Measurements from ENCODE around the gene GATB. TPM values are rescaled to one million over a fixed set of nuclear protein-coding genes. Genes with fewer than 3 reads are reported as not detected.

The GATB gene
- total RNA-seq, 1 experiment from 2014 or later: 21.2 TPM

DNA sequence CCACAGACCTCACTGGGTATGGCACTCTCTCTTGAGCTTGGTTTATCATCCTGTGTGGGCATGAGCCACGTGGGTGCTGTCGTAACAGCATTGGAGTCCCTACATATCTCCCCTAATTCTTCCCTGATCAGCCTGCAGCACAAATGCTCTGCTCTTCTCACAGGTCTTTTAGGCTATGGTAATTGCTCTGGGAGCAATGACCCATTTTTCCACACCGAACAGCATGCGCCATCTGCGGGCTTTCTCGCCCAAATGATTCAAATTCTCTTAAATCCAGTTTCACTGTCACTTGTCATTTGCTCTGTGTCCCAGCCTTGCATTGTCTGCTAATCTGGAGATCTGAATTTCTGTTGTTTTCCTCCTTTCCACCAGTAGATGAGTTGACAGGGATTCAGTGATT, 48.9 kb upstream of the GATB start:
- Histone ChIP-seq H3K56ac (ENCODE audit: insufficient read length, low read depth, low read length) (no peak overlapping the region), H3K79me2 (ENCODE audit: insufficient read depth, low read length) (no peaks in the 10 kb centered on the region), H3T11ph (ENCODE audit: low read length) (no peak overlapping the region), H4K91ac (ENCODE audit: insufficient read length, low read depth, low read length) (peak overlapping the region; percentile 62), H2AFZ (ENCODE audit: low read length) (no peak overlapping the region), H3K27me3 (ENCODE audit: insufficient read depth, low read length) (no peaks in the 10 kb centered on the region), H2BK120ac (ENCODE audit: low read depth, low read length, poor library complexity, severe bottlenecking) (no peak overlapping the region), H4K5ac (ENCODE audit: insufficient read length, low read depth, low read length) (no peak overlapping the region), H3K4ac (ENCODE audit: low read depth, low read length) (no peak overlapping the region), H4K20me1 (ENCODE audit: control insufficient read depth, insufficient read depth, insufficient read length) (no peaks in the 10 kb centered on the region), H3K9ac (ENCODE audit: extremely low read depth, insufficient read length, low read length) (no peak overlapping the region), H2AK5ac (ENCODE audit: insufficient read length, low read length) (no peak overlapping the region), H2BK15ac (ENCODE audit: low read depth, low read length) (no peak overlapping the region), H3K23me2 (ENCODE audit: insufficient read length, low read depth, low read length, poor library complexity, severe bottlenecking) (no peaks in the 10 kb centered on the region), H3K4me2 (ENCODE audit: insufficient read depth, insufficient read length, low read length) (no peak overlapping the region), H2BK5ac (ENCODE audit: insufficient read length, low read length) (no peak overlapping the region), H3K23ac (ENCODE audit: insufficient read length, low read depth, low read length) (no peak overlapping the region), H2BK12ac (ENCODE audit: insufficient read length, low read depth, low read length) (no peak overlapping the region), H3K79me1 (ENCODE audit: insufficient read depth, low read depth, low read length, poor library complexity, severe bottlenecking) (no peaks in the 10 kb centered on the region), H3K27ac (ENCODE audit: insufficient read length, low read depth, low read length) (no peak overlapping the region), H3K18ac (ENCODE audit: insufficient read length, low read depth, low read length) (no peak overlapping the region), H4K8ac (replicated peaks; ENCODE audit: insufficient read length, low read depth, low read length) (no peak overlapping the region), H3K4me1 (ENCODE audit: insufficient read depth, low read length) (peaks cover 14% of the 10 kb centered on the region; the same call in 1 of the 2 replicates), H3K9me3 (ENCODE audit: control insufficient read depth, low read depth, low read length) (peaks cover 6% of the 10 kb centered on the region), H3K14ac (ENCODE audit: insufficient read depth, low read length) (no peak overlapping the region), H2BK20ac (ENCODE audit: low read depth, low read length, poor library complexity, severe bottlenecking) (peak overlapping the region; percentile 14)
- Mint-ChIP-seq H3K4me1 (peaks cover 39 to 53% of the 10 kb centered on the region in 2 experiments), H3K27ac (peak overlapping the region in 2 of 3 experiments; percentile 25 to 90; a peak in 4 of 7 replicates), H3K4me3 (no peak overlapping the region), H3K36me3 (ENCODE audit: insufficient read depth in 1 of 3, low read depth in 3 of 3) (peaks cover 0 to 7% (median 5%) of the 10 kb centered on the region in 3 experiments; a peak in 3 of 7 replicates), H3K9me3 (peaks cover 0 to 3% of the 10 kb centered on the region in 2 experiments; a peak in 2 of 5 replicates), H3K27me3 (ENCODE audit: low read depth) (no peaks in the 10 kb centered on the region; the same call in 1 of the 2 replicates)
- no CpG with 5 or more reads among the region's 6 CpGs for WGBS (ENCODE audit: extremely low coverage, insufficient read length, low lambda C conversion rate)
- DNase-seq: no peak
- TF ChIP-seq, protein P1, sequence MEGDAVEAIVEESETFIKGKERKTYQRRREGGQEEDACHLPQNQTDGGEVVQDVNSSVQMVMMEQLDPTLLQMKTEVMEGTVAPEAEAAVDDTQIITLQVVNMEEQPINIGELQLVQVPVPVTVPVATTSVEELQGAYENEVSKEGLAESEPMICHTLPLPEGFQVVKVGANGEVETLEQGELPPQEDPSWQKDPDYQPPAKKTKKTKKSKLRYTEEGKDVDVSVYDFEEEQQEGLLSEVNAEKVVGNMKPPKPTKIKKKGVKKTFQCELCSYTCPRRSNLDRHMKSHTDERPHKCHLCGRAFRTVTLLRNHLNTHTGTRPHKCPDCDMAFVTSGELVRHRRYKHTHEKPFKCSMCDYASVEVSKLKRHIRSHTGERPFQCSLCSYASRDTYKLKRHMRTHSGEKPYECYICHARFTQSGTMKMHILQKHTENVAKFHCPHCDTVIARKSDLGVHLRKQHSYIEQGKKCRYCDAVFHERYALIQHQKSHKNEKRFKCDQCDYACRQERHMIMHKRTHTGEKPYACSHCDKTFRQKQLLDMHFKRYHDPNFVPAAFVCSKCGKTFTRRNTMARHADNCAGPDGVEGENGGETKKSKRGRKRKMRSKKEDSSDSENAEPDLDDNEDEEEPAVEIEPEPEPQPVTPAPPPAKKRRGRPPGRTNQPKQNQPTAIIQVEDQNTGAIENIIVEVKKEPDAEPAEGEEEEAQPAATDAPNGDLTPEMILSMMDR (conservative IDR thresholded peaks at IDR 0.05): no peak

Data from H9 (cell line).